GOT3 (cell line): ENCODE results near the gene KIF12.

Source experiments
- DNase-seq: peaks from one replicate; lab custom pipeline; 2025; ENCODE audit warnings: mixed read lengths; lab: John Stamatoyannopoulos, UW

Gene KIF12

DNA sequence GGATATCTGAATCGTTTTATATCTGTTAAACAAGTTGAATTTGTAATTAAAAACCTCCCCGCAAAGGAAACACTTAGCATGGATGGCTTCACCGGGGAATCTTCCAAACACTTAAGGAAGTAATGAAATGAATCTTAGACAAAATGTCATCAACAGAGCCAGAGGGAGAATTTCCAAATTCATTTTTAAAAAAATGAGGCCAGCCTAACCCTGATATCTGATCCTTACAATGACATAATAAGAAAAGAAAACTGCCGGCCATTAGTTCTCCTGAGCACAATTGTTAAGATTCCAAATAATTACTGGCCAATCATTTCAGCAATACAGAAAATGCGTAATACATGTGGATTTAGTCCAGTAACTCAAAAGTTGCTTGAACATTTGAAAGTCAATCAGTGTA, 6.1 kb upstream of the KIF12 start:
- no peak for DNase-seq

DNA sequence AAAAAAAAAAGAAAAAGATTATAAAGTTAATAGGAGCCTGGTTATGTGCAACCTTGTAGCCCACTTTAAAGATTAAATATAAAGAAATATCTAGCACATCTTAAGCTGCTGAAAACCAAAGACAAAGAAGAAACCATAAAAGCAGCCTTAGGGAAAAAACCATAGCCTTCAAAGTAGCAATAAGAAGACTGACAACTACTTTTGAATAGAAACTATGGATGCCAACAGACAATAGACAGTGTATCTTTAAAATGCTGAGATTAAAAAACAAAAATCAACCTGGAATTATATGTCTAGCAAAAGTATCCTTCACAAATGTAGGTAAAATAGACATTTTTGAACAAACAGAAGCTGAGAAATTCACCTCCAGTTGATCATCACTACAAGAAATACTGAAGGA, 3.4 kb upstream of the KIF12 start:
- DNase-seq = no peak

GRCh38 chr9:114100536-114100935, 1.4 kb upstream of the KIF12 start:
- DNase-seq = no peak

GRCh38 chr9:114099669-114100270, 678 bp upstream of the KIF12 start:
- DNase-seq = no peak

GRCh38 chr9:114098021-114098935, 814 bp downstream of the KIF12 start:
- no peak for DNase-seq

GRCh38 chr9:114097613-114098020, 1.5 kb downstream of the KIF12 start:
- no peak for DNase-seq

DNA sequence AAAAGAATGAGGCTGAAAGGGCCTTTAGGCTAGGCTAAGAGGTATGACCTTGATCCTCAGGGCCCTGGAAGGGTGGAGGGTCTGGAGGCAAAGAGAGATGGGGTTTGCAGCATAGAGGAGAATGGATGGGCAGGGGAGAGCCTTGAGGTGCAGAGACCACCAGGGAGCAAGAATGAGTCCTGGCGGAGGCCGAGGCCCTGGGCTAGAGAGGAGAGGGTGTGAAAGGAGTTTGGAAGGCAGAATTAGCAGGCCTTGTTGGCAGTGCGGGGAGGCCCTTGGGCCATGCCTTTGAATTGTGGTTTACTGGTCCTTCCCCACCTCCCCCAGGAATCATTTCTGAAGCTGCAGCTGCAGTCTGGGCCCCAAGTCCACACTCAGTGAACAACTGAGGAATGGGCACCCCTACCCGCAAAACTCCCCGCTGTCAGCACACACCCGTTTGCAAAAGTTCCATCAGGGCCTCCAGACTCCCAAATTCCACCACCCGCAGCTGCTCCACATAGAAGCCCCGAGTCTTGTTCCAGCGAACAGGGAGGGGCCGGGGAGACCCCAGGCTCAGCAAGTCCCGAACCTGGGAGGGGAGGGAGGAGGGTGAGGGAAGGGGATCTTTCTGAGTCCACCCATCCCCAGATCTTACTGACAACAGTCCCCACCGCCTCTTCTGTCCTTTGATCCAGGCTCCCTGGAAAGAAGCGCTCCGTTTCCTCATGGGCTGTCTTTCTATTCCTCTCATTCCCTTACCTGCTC, 2.1 kb downstream of the KIF12 start:
- DNase-seq = no peak

GRCh38 chr9:114096041-114096511, 3.0 kb downstream of the KIF12 start:
- no peak for DNase-seq

- no peak for DNase-seq
Measured at GRCh38 chr9:114094971-114095370, 4.1 kb downstream of the KIF12 start.

- no peak for DNase-seq
Measured at GRCh38 chr9:114093761-114094505, 5.2 kb downstream of the KIF12 start.

- no peak for DNase-seq
Measured at GRCh38 chr9:114093031-114093471, 6.0 kb downstream of the KIF12 start.

- DNase-seq = no peak
Measured at GRCh38 chr9:114092336-114092735, 6.8 kb downstream of the KIF12 start.

GRCh38 chr9:114091711-114092110, 7.4 kb downstream of the KIF12 start:
- no peak for DNase-seq

- DNase-seq = no peak
Measured at GRCh38 chr9:114090798-114091197, 8.3 kb downstream of the KIF12 start.

DNA sequence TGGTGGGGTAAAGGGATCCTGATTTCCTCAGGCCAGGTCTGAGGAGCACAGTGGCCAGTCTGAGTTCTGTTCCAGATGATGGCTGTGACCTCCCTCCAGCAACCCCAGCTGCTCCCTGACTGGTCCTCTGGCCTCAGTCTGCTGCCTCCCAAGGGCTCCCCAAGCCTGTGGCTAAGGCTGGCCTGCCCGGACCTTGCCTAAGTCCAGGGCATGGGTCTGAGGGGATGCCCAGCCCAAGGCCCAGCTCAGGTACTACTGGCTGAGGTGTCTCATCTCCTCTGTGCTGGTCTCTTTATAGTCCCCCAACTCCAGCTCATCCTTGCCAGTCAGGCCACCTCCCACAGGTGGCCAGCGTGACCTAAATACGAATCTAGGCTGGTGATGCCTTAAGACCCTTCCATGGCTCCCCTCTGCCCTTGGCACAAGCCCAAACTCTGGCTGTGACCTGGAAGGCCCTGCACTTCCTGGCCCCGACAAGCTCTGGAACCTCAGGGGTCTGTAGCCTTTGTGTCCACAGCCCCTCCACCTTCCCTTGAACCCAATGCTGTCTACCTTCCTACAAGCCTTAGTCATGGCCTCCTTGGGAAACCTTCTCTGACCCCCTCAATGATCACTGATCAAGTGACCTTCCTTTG, 9.8 kb downstream of the KIF12 start:
- DNase-seq = no peak

GRCh38 chr9:114088571-114089170, 10.4 kb downstream of the KIF12 start:
- DNase-seq = no peak

GRCh38 chr9:114087721-114088120, 11.4 kb downstream of the KIF12 start:
- DNase-seq = no peak

- DNase-seq = no peak
Measured at GRCh38 chr9:114086607-114087006, 12.5 kb downstream of the KIF12 start.

DNA sequence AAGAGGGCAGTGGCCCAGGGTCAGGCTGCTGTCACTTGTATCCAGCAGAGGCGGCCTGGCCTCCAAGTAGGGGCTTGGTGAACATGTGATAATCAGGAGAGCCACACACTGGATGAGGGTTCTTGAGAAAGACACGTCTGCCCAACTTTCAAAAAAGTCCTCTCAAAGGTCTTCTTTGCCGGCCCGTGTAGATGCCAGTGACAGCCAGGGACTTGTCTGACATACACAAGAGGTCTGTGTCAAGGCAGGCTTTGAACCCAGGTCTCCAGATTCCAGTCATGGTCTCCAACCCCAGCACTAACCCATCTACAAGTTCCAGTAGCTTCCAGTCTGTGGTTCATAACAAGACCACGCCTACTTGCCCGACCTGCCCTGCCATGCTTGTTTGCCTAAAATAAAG, 13.1 kb downstream of the KIF12 start:
- DNase-seq = no peak

- DNase-seq = no peak
Measured at GRCh38 chr9:114085387-114085789, 13.7 kb downstream of the KIF12 start.
